GM12878 (cell line): ENCODE measurements around the gene UNC119B. TPM values are rescaled to one million over a fixed set of nuclear protein-coding genes. Genes with fewer than 3 reads are reported as not detected.
A peak's percentile ranks its signal among the peaks of the same experiment; 100 is the strongest.

Source experiments
- BCL3 ChIP-seq: IDR thresholded peaks from 2 replicates; pipeline ENCODE4 v1.6.1; 2011; ENCODE audit warnings: borderline replicate concordance, low read depth, mild to moderate bottlenecking, moderate library complexity, low read length; ENCODE audit not compliant: insufficient read depth, poor library complexity, severe bottlenecking
- BHLHE40 ChIP-seq, 2 experiments: fragments of 450-650 bp in 1 of 2; IDR thresholded peaks; 2 replicates each; pipeline ENCODE4 v1.6.1; 2011 to 2017; ENCODE audit warnings: low read depth in 2 of 2, borderline replicate concordance in 1 of 2, improper control_type of control experiment in 1 of 2, low read length in 1 of 2, mild to moderate bottlenecking in 1 of 2
- CHD2 ChIP-seq: IDR thresholded peaks from 2 replicates; pipeline ENCODE4 v1.6.1; 2011; ENCODE audit warnings: low read depth, low read length, improper control_type of control experiment, borderline replicate concordance
- FOS ChIP-seq: IDR thresholded peaks from 3 replicates; pipeline ENCODE4 v1.6.1; 2011; ENCODE audit warnings: borderline replicate concordance; ENCODE audit not compliant: insufficient read length; ENCODE audit errors: extremely low read depth
- GATAD2B ChIP-seq: fragments of 450-650 bp; conservative IDR thresholded peaks from 2 replicates; pipeline ENCODE4 v1.6.1; 2017; ENCODE audit warnings: low read depth, mild to moderate bottlenecking, moderate library complexity
- JUNB ChIP-seq: IDR thresholded peaks from 2 replicates; pipeline ENCODE4 v1.6.1; 2016; ENCODE audit warnings: antibody characterized with exemption, mild to moderate bottlenecking
- PKNOX1 ChIP-seq: fragments of 450-650 bp; IDR thresholded peaks from 2 replicates; pipeline ENCODE4 v1.6.1; 2016; ENCODE audit warnings: mild to moderate bottlenecking
- polyA plus RNA-seq, 11 experiments: library from polyadenylated mRNA; depleted of rRNA in 4 of 11; unstranded in 6 of 11; stranded (reverse) in 5 of 11; fragments of >200 nt; fragmentation: Nextera tagmentation in 4 of 11; fragmentation: Illumina TruSeq in 1 of 11; extraction: Ambion mirVana in 4 of 11; extraction: Trizol in 1 of 11; gene quantifications; 1 replicate in 1 of 11; 2 replicates in 10 of 11; pipeline versions ENCODE4 v1.2.1 to v1.2.3, GENCODE V29; 2011 to 2016; ENCODE audit warnings: inconsistent platforms in 2 of 11, missing spikeins in 2 of 11, low read depth in 1 of 11
- total RNA-seq, 4 experiments: library from RNA; depleted of rRNA in 3 of 4; stranded (reverse); fragments of >200 nt in 3 of 4; fragmentation: Illumina TruSeq in 1 of 4; extraction: Trizol in 1 of 4; gene quantifications; 2 replicates each; pipeline versions ENCODE4 v1.2.1 to v1.2.3, GENCODE V29; 2013 to 2021

The UNC119B gene
- total and polyA plus RNA-seq, 10 of the 15 experiments (the other 5 are each of a cell fraction or from before 2014, with no cell fraction given), result 4.3 to 31.5 (median 10.5) TPM

- no peak for TF ChIP-seq JUNB
- TF ChIP-seq PKNOX1, result no peak
- TF ChIP-seq CHD2, result no peak
- TF ChIP-seq BCL3, result no peak
- TF ChIP-seq BHLHE40 (IDR thresholded peaks at IDR 0.05; ENCODE audit: borderline replicate concordance in 1 of 2, low read depth in 2 of 2, low read length in 1 of 2), result peak in 1 of 2 experiments; percentile 6; a peak in 1 of 4 replicates
- 0 out of 2 replicates have a peak, but pooled peaks have one; percentile 36 for TF ChIP-seq GATAD2B
- no peak for TF ChIP-seq FOS
- TF ChIP-seq, all 136 proteins: peak for 5
Observed at GRCh38 chr12:120688527-120689071, 21.7 kb upstream of the UNC119B start (continued).
